K562 (cell line): Measurements from ENCODE around the gene TBC1D20. TPM values are rescaled to one million over a fixed set of nuclear protein-coding genes. Genes with fewer than 3 reads are reported as not detected.

Experiments used
- ATAC-seq: fragments of 200-7000 bp; cut with Tn5 transposase; 3 replicates; pipeline ENCODE4 v1.9.1; 2020; ENCODE audit warnings: moderate library complexity
- BruUV-seq: library from RNA; stranded (reverse); fragments of 400-500 nt; replicated peaks from 2 replicates; lab custom pipeline; 2021; lab: Mats Ljungman, UMichigan
- CTCF ChIA-PET: fragments of 300-600 bp; formaldehyde crosslinking; extraction: SDS; loops from one replicate; lab custom pipeline; 2021; ENCODE audit warnings: low intra/inter-chr PET ratio; lab: Yijun Ruan, JAX
- POLR2A ChIA-PET: fragments of 300-600, 350-650 bp; sonication (Branson Sonifier 250); formaldehyde crosslinking; extraction: SDS; loops from one replicate; lab custom pipeline; 2021; ENCODE audit warnings: antibody characterized with exemption, inconsistent platforms; lab: Yijun Ruan, JAX
- DNase-seq, 4 experiments: peaks; one replicate each; pipeline versions ENCODE4 v3.0.0 to v3.0.0-alpha.2; 2011 to 2018; ENCODE audit warnings: low spot score in 3 of 4, mixed read lengths in 3 of 4; ENCODE audit errors: extremely low read depth in 1 of 4
- FAIRE-seq: peaks from 2 replicates; lab custom pipeline; 2011; peaks lifted over from hg19 to GRCh38; lab: Jason Lieb, UNC
- H2AFZ ChIP-seq: 2 replicates; pipeline ENCODE4 v1.6.0; 2011; ENCODE audit warnings: low read depth, low read length, control low read depth, inconsistent platforms
- H3K27ac ChIP-seq: fragments of 200-600 bp; 3 replicates; pipeline ENCODE4 v1.8.0; 2011; ENCODE audit warnings: low read depth, mild to moderate bottlenecking, control low read depth, inconsistent platforms, low read length, moderate library complexity, mixed read lengths; ENCODE audit errors: extremely low read depth
- H3K27me3 ChIP-seq, 2 experiments: fragments of 300-600 bp in 1 of 2; 2 replicates in 1 of 2; 3 replicates in 1 of 2; pipeline versions ENCODE4 v1.6.0 to v1.8.0; 2011; ENCODE audit warnings: inconsistent platforms in 2 of 2, low read length in 2 of 2, mild to moderate bottlenecking in 1 of 2, mixed read lengths in 1 of 2, moderate library complexity in 1 of 2; ENCODE audit not compliant: control insufficient read depth in 2 of 2, insufficient read depth in 2 of 2
- H3K36me3 ChIP-seq: fragments of 300-600 bp; 3 replicates; pipeline ENCODE4 v1.8.0; 2011; ENCODE audit warnings: mild to moderate bottlenecking, low read length, inconsistent platforms; ENCODE audit not compliant: control insufficient read depth, insufficient read depth
- H3K4me1 ChIP-seq, 2 experiments: fragments of 200-600 bp in 1 of 2; replicated peaks in 1 of 2; 2 replicates in 1 of 2; 3 replicates in 1 of 2; pipeline versions ENCODE4 v1.5.1 to v1.8.0; 2011; ENCODE audit warnings: inconsistent platforms in 2 of 2, low read length in 2 of 2, mild to moderate bottlenecking in 1 of 2, mixed read lengths in 1 of 2, moderate library complexity in 1 of 2; ENCODE audit not compliant: control insufficient read depth in 2 of 2, insufficient read depth in 2 of 2
- H3K4me2 ChIP-seq: 2 replicates; pipeline ENCODE4 v1.6.1; 2011; ENCODE audit warnings: low read length, control low read depth, inconsistent platforms, mixed read lengths; ENCODE audit not compliant: insufficient read depth
- H3K4me3 ChIP-seq: fragments of 200-600 bp; sonication (generic), shearing (Covaris generic); 2 replicates; pipeline ENCODE4 v1.5.1; 2016; ENCODE audit warnings: control low read depth, inconsistent platforms
- H3K79me2 ChIP-seq: fragments of 200-600 bp; 3 replicates; pipeline ENCODE4 v1.8.0; 2011; ENCODE audit warnings: low read length, inconsistent platforms; ENCODE audit not compliant: control insufficient read depth, insufficient read depth
- H3K9ac ChIP-seq, 2 experiments: 2 replicates each; pipeline versions ENCODE4 v1.6.0 to v1.6.1; 2011; ENCODE audit warnings: low read depth in 2 of 2, low read length in 2 of 2, control low read depth in 1 of 2, inconsistent platforms in 1 of 2, mild to moderate bottlenecking in 1 of 2, mixed read lengths in 1 of 2; ENCODE audit not compliant: insufficient read depth in 1 of 2
- H3K9me1 ChIP-seq: one replicate; pipeline ENCODE4 v1.6.0; 2011; ENCODE audit warnings: inconsistent platforms, mild to moderate bottlenecking, low read length, moderate library complexity; ENCODE audit not compliant: control insufficient read depth, insufficient read depth
- H3K9me3 ChIP-seq: replicated peaks from 2 replicates; pipeline ENCODE4 v1.5.1; 2011; ENCODE audit warnings: low read depth, low read length, inconsistent platforms; ENCODE audit not compliant: control insufficient read depth, insufficient read depth
- H4K20me1 ChIP-seq: replicated peaks from 2 replicates; pipeline ENCODE4 v1.6.1; 2011; ENCODE audit warnings: low read length, inconsistent platforms, mixed read lengths; ENCODE audit not compliant: control insufficient read depth, insufficient read depth
- ARHGAP35 ChIP-seq: fragments of 450-650 bp; IDR thresholded peaks from 2 replicates; pipeline ENCODE4 v1.6.1; 2018; ENCODE audit not compliant: partially characterized antibody
- CREBBP ChIP-seq: IDR thresholded peaks from one replicate; pipeline ENCODE4 v1.6.1; 2012; ENCODE audit warnings: low read depth, mild to moderate bottlenecking, control low read depth, inconsistent platforms, low read length
- MCM7 ChIP-seq, 2 experiments: fragments of 450-650 bp; IDR thresholded peaks; 2 replicates each; pipeline ENCODE4 v1.6.1; 2016 to 2018
- POLR3A ChIP-seq: IDR thresholded peaks from 2 replicates; pipeline ENCODE4 v1.6.1; 2011; ENCODE audit warnings: borderline replicate concordance, mild to moderate bottlenecking, moderate library complexity; ENCODE audit not compliant: insufficient read length, insufficient read depth; ENCODE audit errors: extremely low read depth
- SNRNP70 ChIP-seq: fragments of 200-400 bp; formaldehyde crosslinking; optimal IDR thresholded peaks from 2 replicates; pipeline ENCODE3; 2017; ENCODE audit warnings: low read depth, low read length
- ZBTB1 ChIP-seq: sonication (generic); formaldehyde crosslinking; IDR thresholded peaks from 2 replicates; pipeline ENCODE4 v1.8.1; 2023; ENCODE audit warnings: missing genetic modification reagents, low read depth, mild to moderate bottlenecking, borderline replicate concordance
- ZSCAN29 ChIP-seq: fragments of 450-650 bp; IDR thresholded peaks from 2 replicates; pipeline ENCODE4 v1.6.1; 2017
- WGBS: fragments of 100-300 bp; shearing (Covaris generic); methylation state at CpG from one replicate; pipeline ENCODE4 v1.1.6; 2016; ENCODE audit warnings: low coverage, mixed read lengths; ENCODE audit not compliant: insufficient coverage; ENCODE audit errors: missing lambda C conversion rate; 5-methylcytosine and 5-hydroxymethylcytosine counted together
- in situ Hi-C: fragments of 300-500 bp; cut with MboI; formaldehyde crosslinking; loops from 4 replicates; pipeline ENCODE4 v1.15.0; 2018; ENCODE audit warnings: inconsistent platforms, mixed read lengths
- intact Hi-C: fragments of 100-400 bp; cut with micrococcal nuclease; formaldehyde crosslinking; loops from 2 replicates; pipeline ENCODE4 v1.14.2; 2022
- polyA plus RNA-seq, 8 experiments: library from polyadenylated mRNA; depleted of rRNA in 4 of 8; stranded (reverse) in 5 of 8; unstranded in 3 of 8; fragments of >200 nt; fragmentation: Nextera tagmentation in 2 of 8; fragmentation: Illumina TruSeq in 1 of 8; extraction: Ambion mirVana in 2 of 8; extraction: Trizol in 1 of 8; gene quantifications; 2 replicates each; pipeline versions ENCODE4 v1.2.1 to v1.2.3, GENCODE V29; 2011 to 2014; ENCODE audit warnings: inconsistent platforms in 1 of 8, missing spikeins in 1 of 8
- total RNA-seq, 7 experiments: library from RNA; depleted of rRNA in 6 of 7; stranded (reverse); fragments of >200 nt in 6 of 7; fragmentation: Illumina TruSeq in 2 of 7; extraction: Trizol in 2 of 7; gene quantifications; 2 replicates each; pipeline versions ENCODE4 v1.2.1 to v1.2.3, GENCODE V29; 2011 to 2021; ENCODE audit warnings: low replicate concordance in 1 of 7
- TF ChIP-seq, protein P1 (sequence below): sonication (generic); formaldehyde crosslinking; IDR thresholded peaks from 2 replicates; pipeline ENCODE4 v1.8.1; 2023; ENCODE audit warnings: mild to moderate bottlenecking, missing genetic modification reagents
- TF ChIP-seq, protein P2 (sequence below), 2 experiments: IDR thresholded peaks; 2 replicates each; pipeline ENCODE4 v1.6.1; 2011; ENCODE audit warnings: borderline replicate concordance in 1 of 2, control low read depth in 1 of 2, low read depth in 1 of 2, low read length in 1 of 2, mild to moderate bottlenecking in 1 of 2, mixed read lengths in 1 of 2, moderate library complexity in 1 of 2; ENCODE audit not compliant: insufficient read depth in 1 of 2, insufficient read length in 1 of 2, poor library complexity in 1 of 2, severe bottlenecking in 1 of 2; ENCODE audit errors: extremely low read depth in 1 of 2
- TF ChIP-seq, protein P3 (sequence below): sonication (generic); formaldehyde crosslinking; IDR thresholded peaks from 2 replicates; pipeline ENCODE4 v1.8.0; 2022; ENCODE audit warnings: mild to moderate bottlenecking, missing genetic modification reagents

Gene TBC1D20
- total and polyA plus RNA-seq, 9 of the 15 experiments (the other 6 are each of a cell fraction or from before 2014, with no cell fraction given), result 7.0 to 25.3 (median 15.1) TPM

GRCh38 chr20:437787-438486 lies 24.4 kb downstream of the TBC1D20 start:
- POLR2A ChIA-PET, result interaction anchor here (0.7 to 3.2 kb wide), 6 partner anchors 9 to 107 kb away, joined by 3 to 21 read pairs (median 4); partner anchors contain the start of gene TBC1D20
- no peak overlapping the region for H3K4me3 ChIP-seq
- TF ChIP-seq, protein P1, sequence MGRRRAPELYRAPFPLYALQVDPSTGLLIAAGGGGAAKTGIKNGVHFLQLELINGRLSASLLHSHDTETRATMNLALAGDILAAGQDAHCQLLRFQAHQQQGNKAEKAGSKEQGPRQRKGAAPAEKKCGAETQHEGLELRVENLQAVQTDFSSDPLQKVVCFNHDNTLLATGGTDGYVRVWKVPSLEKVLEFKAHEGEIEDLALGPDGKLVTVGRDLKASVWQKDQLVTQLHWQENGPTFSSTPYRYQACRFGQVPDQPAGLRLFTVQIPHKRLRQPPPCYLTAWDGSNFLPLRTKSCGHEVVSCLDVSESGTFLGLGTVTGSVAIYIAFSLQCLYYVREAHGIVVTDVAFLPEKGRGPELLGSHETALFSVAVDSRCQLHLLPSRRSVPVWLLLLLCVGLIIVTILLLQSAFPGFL (CRISPR knock-in tag), result no peak
- TF ChIP-seq, protein P2, sequence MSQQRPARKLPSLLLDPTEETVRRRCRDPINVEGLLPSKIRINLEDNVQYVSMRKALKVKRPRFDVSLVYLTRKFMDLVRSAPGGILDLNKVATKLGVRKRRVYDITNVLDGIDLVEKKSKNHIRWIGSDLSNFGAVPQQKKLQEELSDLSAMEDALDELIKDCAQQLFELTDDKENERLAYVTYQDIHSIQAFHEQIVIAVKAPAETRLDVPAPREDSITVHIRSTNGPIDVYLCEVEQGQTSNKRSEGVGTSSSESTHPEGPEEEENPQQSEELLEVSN (IDR thresholded peaks at IDR 0.05; ENCODE audit: borderline replicate concordance in 1 of 2, extremely low read depth in 1 of 2, insufficient read depth in 1 of 2, insufficient read length in 1 of 2, low read depth in 1 of 2, low read length in 1 of 2, poor library complexity in 1 of 2, severe bottlenecking in 1 of 2), result no peak
- TF ChIP-seq MCM7 (IDR thresholded peaks at IDR 0.05) (no peak), SNRNP70 (no peak), ZSCAN29 (no peak), ZBTB1 (CRISPR knock-in tag) (no peak), POLR3A (no peak), ARHGAP35 (no peak), CREBBP (no peak)
- TF ChIP-seq, protein P3, sequence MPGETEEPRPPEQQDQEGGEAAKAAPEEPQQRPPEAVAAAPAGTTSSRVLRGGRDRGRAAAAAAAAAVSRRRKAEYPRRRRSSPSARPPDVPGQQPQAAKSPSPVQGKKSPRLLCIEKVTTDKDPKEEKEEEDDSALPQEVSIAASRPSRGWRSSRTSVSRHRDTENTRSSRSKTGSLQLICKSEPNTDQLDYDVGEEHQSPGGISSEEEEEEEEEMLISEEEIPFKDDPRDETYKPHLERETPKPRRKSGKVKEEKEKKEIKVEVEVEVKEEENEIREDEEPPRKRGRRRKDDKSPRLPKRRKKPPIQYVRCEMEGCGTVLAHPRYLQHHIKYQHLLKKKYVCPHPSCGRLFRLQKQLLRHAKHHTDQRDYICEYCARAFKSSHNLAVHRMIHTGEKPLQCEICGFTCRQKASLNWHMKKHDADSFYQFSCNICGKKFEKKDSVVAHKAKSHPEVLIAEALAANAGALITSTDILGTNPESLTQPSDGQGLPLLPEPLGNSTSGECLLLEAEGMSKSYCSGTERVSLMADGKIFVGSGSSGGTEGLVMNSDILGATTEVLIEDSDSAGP (CRISPR knock-in tag), result no peak
- H3K4me2 ChIP-seq, result no peak overlapping the region
- in situ Hi-C loops, result no loop called here
- H3K27me3 ChIP-seq, result no peaks in the 10 kb centered on the region
- peaks cover 4% of the 10 kb centered on the region; the same call in 1 of the 3 replicates for H3K79me2 ChIP-seq
- no TSS peak for BruUV-seq
- no peak overlapping the region for H2AFZ ChIP-seq
- CTCF ChIA-PET, result no interaction called here
- no peaks in the 10 kb centered on the region; a peak in 1 of 5 replicates for H3K4me1 ChIP-seq
- 71% methylated on average over 6 of the region's 6 CpGs for WGBS
- H3K36me3 ChIP-seq, result peaks cover 80% of the 10 kb centered on the region
- ATAC-seq (no peak), FAIRE-seq (no peak), DNase-seq (no peak)
- no peak overlapping the region for H3K27ac ChIP-seq
- no peaks in the 10 kb centered on the region for H4K20me1 ChIP-seq
- H3K9me1 ChIP-seq, result peaks cover 3% of the 10 kb centered on the region
- intact Hi-C loops, result no loop called here
- no peak overlapping the region for H3K9ac ChIP-seq
- no peaks in the 10 kb centered on the region for H3K9me3 ChIP-seq
